Measurements from ENCODE around the gene SMIM32. TPM values are rescaled to one million over a fixed set of nuclear protein-coding genes. Genes with fewer than 3 reads are reported as not detected.

SMIM32 gene
- total RNA-seq, 3 donors from 2014 or later: not detected

DNA sequence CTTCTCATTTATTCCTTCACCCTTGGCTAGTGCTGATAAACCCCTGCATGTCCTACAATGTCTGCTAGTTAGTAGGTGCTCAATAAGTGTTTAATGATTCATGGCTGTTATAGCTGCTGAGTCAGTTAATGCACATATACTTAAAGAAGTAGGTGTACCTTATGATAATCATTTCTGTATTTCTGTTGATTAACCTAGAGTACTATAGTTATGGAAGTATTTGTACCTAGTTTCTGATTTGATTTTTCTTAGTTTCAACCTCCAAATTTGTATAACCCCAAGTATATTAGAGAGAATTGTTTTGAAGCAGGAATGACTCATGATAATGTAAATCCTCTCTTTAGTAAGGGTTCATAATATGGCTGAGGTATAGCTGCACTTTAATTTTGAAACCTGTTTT, 51.4 kb downstream of the SMIM32 start:
- Histone ChIP-seq H3K4me3 (no peak overlapping the region), H3K4me1 (no peaks in the 10 kb centered on the region), H3K9me3 (no peaks in the 10 kb centered on the region), H3K27ac (no peak overlapping the region), H3K36me3 (no peaks in the 10 kb centered on the region), H3K27me3 (no peaks in the 10 kb centered on the region)
- intact Hi-C loops (cut with DNase I; ENCODE audit: low total_unique reads): no loop called here
- no peak for DNase-seq (ENCODE audit: low spot score in 2 of 2)
- TF ChIP-seq POLR2A (IDR thresholded peaks at IDR 0.05) (no peak), CTCF (IDR thresholded peaks at IDR 0.05) (no peak), POLR2AphosphoS5 (IDR thresholded peaks at IDR 0.05) (no peak)

Other genes starting within 250 kb of the SMIM32 start
- not detected for gene LECT2, start 238.2 kb downstream of the SMIM32 start, total RNA-seq
- gene TGFBI, start 164.2 kb downstream of the SMIM32 start, total RNA-seq: 100 to 1,000 TPM in 1 of 3 donors, 10 to 100 TPM in 2; 40.4 to 145 (median 45.2) TPM
- 10 to 100 TPM; 45.6 to 63.7 (median 52.4) TPM for gene SMAD5, start 60.3 kb downstream of the SMIM32 start, total RNA-seq
- gene TRPC7, start 172.4 kb upstream of the SMIM32 start, total RNA-seq: not detected